GM23338 (cell line): Measurements from ENCODE around the gene IL16. TPM values are rescaled to one million over a fixed set of nuclear protein-coding genes. Genes with fewer than 3 reads are reported as not detected.

Source experiments
- ATAC-seq: fragments of 200-7000 bp; cut with Tn5 transposase; 3 replicates; pipeline ENCODE4 v1.9.1; 2020
- DNase-seq: peaks from one replicate; pipeline ENCODE4 v3.0.0-alpha.2; 2015; ENCODE audit warnings: low spot score
- H2AFZ ChIP-seq: fragments of 200-600 bp; sonication (generic); 2 replicates; pipeline ENCODE4 v1.8.0; 2016; ENCODE audit warnings: antibody characterized with exemption, mild to moderate bottlenecking, moderate library complexity
- H3F3A ChIP-seq: fragments of 200-600 bp; sonication (generic); replicated peaks from 2 replicates; pipeline ENCODE4 v1.8.0; 2017; ENCODE audit warnings: antibody characterized with exemption, mixed run types, low read depth
- H3K27ac ChIP-seq: fragments of 200-600 bp; sonication (generic); 2 replicates; pipeline ENCODE4 v1.6.1; 2016; ENCODE audit warnings: low read depth
- H3K27me3 ChIP-seq: fragments of 200-600 bp; sonication (generic); 2 replicates; pipeline ENCODE4 v1.8.0; 2016; ENCODE audit warnings: mild to moderate bottlenecking, mixed run types, moderate library complexity; ENCODE audit not compliant: insufficient read depth
- H3K36me3 ChIP-seq: fragments of 200-600 bp; sonication (generic); 2 replicates; pipeline ENCODE4 v1.8.0; 2016; ENCODE audit warnings: mild to moderate bottlenecking; ENCODE audit not compliant: insufficient read depth
- H3K4me1 ChIP-seq: fragments of 200-600 bp; sonication (generic); 2 replicates; pipeline ENCODE4 v1.8.0; 2016; ENCODE audit warnings: mild to moderate bottlenecking, moderate library complexity; ENCODE audit not compliant: insufficient read depth
- H3K4me2 ChIP-seq: fragments of 200-600 bp; sonication (generic); 2 replicates; pipeline ENCODE4 v1.7.1; 2017; ENCODE audit warnings: mixed run types
- H3K4me3 ChIP-seq: fragments of 200-600 bp; sonication (generic); 2 replicates; pipeline ENCODE4 v1.6.1; 2016; ENCODE audit warnings: mixed run types
- H3K79me2 ChIP-seq: fragments of 200-600 bp; sonication (generic); replicated peaks from 2 replicates; pipeline ENCODE4 v1.8.0; 2017; ENCODE audit warnings: mild to moderate bottlenecking; ENCODE audit not compliant: insufficient read depth
- H3K9me2 ChIP-seq: fragments of 200-600 bp; sonication (generic); 2 replicates; pipeline ENCODE4 v1.8.0; 2017; ENCODE audit not compliant: insufficient read depth
- H4K20me1 ChIP-seq: fragments of 200-600 bp; sonication (generic); replicated peaks from 2 replicates; pipeline ENCODE4 v1.8.0; 2017; ENCODE audit warnings: mild to moderate bottlenecking; ENCODE audit not compliant: insufficient read depth
- H3K27ac Mint-ChIP-seq: 2 replicates; pipeline ENCODE4 v1.8.0; 2020; ENCODE audit warnings: inconsistent platforms, mild to moderate bottlenecking, moderate library complexity, mixed read lengths
- H3K27me3 Mint-ChIP-seq: 3 replicates; pipeline ENCODE4 v1.8.0; 2022; ENCODE audit warnings: low read depth, mild to moderate bottlenecking, moderate library complexity, mixed read lengths, inconsistent platforms; ENCODE audit not compliant: insufficient read depth, poor library complexity
- H3K36me3 Mint-ChIP-seq: 3 replicates; pipeline ENCODE4 v1.8.0; 2021; ENCODE audit warnings: low read depth, mild to moderate bottlenecking, inconsistent platforms, moderate library complexity, mixed read lengths
- H3K4me1 Mint-ChIP-seq: 3 replicates; pipeline ENCODE4 v1.8.0; 2020; ENCODE audit warnings: mild to moderate bottlenecking, inconsistent platforms, mixed read lengths
- H3K4me3 Mint-ChIP-seq: 3 replicates; pipeline ENCODE4 v1.8.0; 2021; ENCODE audit warnings: moderate library complexity, mild to moderate bottlenecking, inconsistent platforms, mixed read lengths
- H3K9me3 Mint-ChIP-seq: 3 replicates; pipeline ENCODE4 v1.8.0; 2020; ENCODE audit warnings: moderate library complexity, mild to moderate bottlenecking, inconsistent platforms, mixed read lengths
- CREB1 ChIP-seq: fragments of 250-450 bp; sonication (Bioruptor Pico); IDR thresholded peaks from 2 replicates; pipeline ENCODE4 v1.5.0; 2020; ENCODE audit warnings: low read depth, mild to moderate bottlenecking, moderate library complexity
- CTCF ChIP-seq, 2 experiments: fragments of 200-600 bp in 1 of 2; sonication (generic) in 1 of 2; conservative IDR thresholded peaks; 2 replicates each; pipeline versions ENCODE4 v1.5.1 to v1.6.1; 2016 to 2017; ENCODE audit warnings: antibody characterized with exemption in 2 of 2, low read depth in 2 of 2, mild to moderate bottlenecking in 2 of 2, moderate library complexity in 1 of 2
- ETS1 ChIP-seq: IDR thresholded peaks from 2 replicates; pipeline ENCODE4 v1.6.1; 2016; ENCODE audit warnings: antibody characterized with exemption
- EZH2phosphoT487 ChIP-seq: fragments of 200-600 bp; sonication (generic); IDR thresholded peaks from one replicate; pipeline ENCODE4 v1.8.1; 2018; ENCODE audit warnings: antibody characterized with exemption; ENCODE audit not compliant: unreplicated experiment
- NANOG ChIP-seq: IDR thresholded peaks from 2 replicates; pipeline ENCODE4 v1.6.1; 2016; ENCODE audit warnings: antibody characterized with exemption, borderline replicate concordance
- STAT1 ChIP-seq: IDR thresholded peaks from one replicate; pipeline ENCODE4 v1.6.1; 2016; ENCODE audit warnings: antibody characterized with exemption; ENCODE audit not compliant: unreplicated experiment
- ZNF114 ChIP-seq: fragments of 250-450 bp; sonication (Bioruptor Pico); IDR thresholded peaks from 2 replicates; pipeline ENCODE4 v1.5.0; 2020; ENCODE audit warnings: mild to moderate bottlenecking, moderate library complexity
- ZNF331 ChIP-seq: fragments of 250-450 bp; sonication (Bioruptor Pico); IDR thresholded peaks from 2 replicates; pipeline ENCODE4 v1.5.0; 2020; ENCODE audit warnings: low read depth, mild to moderate bottlenecking, moderate library complexity
- polyA plus RNA-seq: library from polyadenylated mRNA; unstranded; fragments of >200 nt; fragmentation: Nextera tagmentation; extraction: Ambion mirVana; gene quantifications from 2 replicates; pipeline ENCODE4 v1.2.1, GENCODE V29; 2016
- total RNA-seq: library from RNA; depleted of rRNA; stranded (reverse); fragments of >200 nt; shearing (Covaris generic); gene quantifications from 2 replicates; pipeline ENCODE4 v1.2.3, GENCODE V29; 2014
- TF ChIP-seq, protein P1 (sequence below): fragments of 250-450 bp; sonication (Bioruptor Pico); IDR thresholded peaks from 2 replicates; pipeline ENCODE4 v1.5.0; 2020; ENCODE audit warnings: mild to moderate bottlenecking, moderate library complexity

IL16 gene
- total and polyA plus RNA-seq, 2 experiments from 2014 or later, result 0.29 TPM; not detected in 1

DNA sequence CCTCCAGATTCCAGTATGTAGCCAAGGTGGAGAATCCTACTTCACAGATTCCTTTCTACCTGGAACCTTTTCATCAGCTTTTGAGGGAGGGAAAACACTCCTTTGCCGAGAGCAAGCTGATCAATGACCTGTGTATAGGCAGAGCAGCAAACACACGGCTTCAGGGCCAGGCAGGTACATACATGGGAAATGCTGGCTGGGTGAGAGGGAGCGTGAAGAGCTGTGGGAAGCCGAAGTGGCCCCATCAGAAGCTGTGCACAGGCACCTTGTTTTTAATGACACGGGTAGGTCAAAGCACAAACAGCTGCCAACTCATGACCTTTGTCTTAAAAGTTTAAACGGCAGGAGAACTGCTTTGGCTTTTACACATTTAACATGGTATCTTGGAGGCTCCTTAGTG is 101.9 kb downstream of the IL16 start:
- no peak overlapping the region for H3K4me3 Mint-ChIP-seq
- Histone ChIP-seq H3K4me1 (peaks cover 7% of the 10 kb centered on the region; the same call in 1 of the 2 replicates), H2AFZ (no peak overlapping the region), H3K27me3 (no peaks in the 10 kb centered on the region), H4K20me1 (no peaks in the 10 kb centered on the region), H3K4me2 (no peak overlapping the region), H3K79me2 (no peaks in the 10 kb centered on the region), H3F3A (no peaks in the 10 kb centered on the region), H3K27ac (no peak overlapping the region), H3K4me3 (no peak overlapping the region), H3K36me3 (no peaks in the 10 kb centered on the region), H3K9me2 (no peaks in the 10 kb centered on the region)
- H3K9me3 Mint-ChIP-seq, result no peaks in the 10 kb centered on the region
- no peak for TF ChIP-seq ZNF331 (CRISPR knock-in tag)
- DNase-seq (no peak), ATAC-seq (no peak)
- H3K27me3 Mint-ChIP-seq, result peaks cover 11% of the 10 kb centered on the region
- peaks cover 41% of the 10 kb centered on the region for H3K4me1 Mint-ChIP-seq
- no peak overlapping the region for H3K27ac Mint-ChIP-seq
- no peaks in the 10 kb centered on the region for H3K36me3 Mint-ChIP-seq

- DNase-seq (no peak), ATAC-seq (no peak)
- H3F3A ChIP-seq, result no peaks in the 10 kb centered on the region
- no peaks in the 10 kb centered on the region for H3K36me3 Mint-ChIP-seq
- H3K4me3 ChIP-seq, result no peak overlapping the region
- H3K79me2 ChIP-seq, result no peaks in the 10 kb centered on the region
- H4K20me1 ChIP-seq, result no peaks in the 10 kb centered on the region
- H3K27me3 Mint-ChIP-seq, result peaks cover 14% of the 10 kb centered on the region
- H3K27me3 ChIP-seq, result no peaks in the 10 kb centered on the region
- no peak overlapping the region for H3K4me3 Mint-ChIP-seq
- TF ChIP-seq NANOG, result no peak
- TF ChIP-seq CREB1 (CRISPR knock-in tag), result no peak
- TF ChIP-seq EZH2phosphoT487, result no peak
- TF ChIP-seq ETS1, result no peak
- no peak for TF ChIP-seq STAT1
- TF ChIP-seq CTCF (conservative IDR thresholded peaks at IDR 0.05; ENCODE audit: low read depth in 2 of 2), result no peak
- TF ChIP-seq ZNF114 (CRISPR knock-in tag), result no peak
- TF ChIP-seq ZNF331 (CRISPR knock-in tag), result no peak
- TF ChIP-seq, protein P1, sequence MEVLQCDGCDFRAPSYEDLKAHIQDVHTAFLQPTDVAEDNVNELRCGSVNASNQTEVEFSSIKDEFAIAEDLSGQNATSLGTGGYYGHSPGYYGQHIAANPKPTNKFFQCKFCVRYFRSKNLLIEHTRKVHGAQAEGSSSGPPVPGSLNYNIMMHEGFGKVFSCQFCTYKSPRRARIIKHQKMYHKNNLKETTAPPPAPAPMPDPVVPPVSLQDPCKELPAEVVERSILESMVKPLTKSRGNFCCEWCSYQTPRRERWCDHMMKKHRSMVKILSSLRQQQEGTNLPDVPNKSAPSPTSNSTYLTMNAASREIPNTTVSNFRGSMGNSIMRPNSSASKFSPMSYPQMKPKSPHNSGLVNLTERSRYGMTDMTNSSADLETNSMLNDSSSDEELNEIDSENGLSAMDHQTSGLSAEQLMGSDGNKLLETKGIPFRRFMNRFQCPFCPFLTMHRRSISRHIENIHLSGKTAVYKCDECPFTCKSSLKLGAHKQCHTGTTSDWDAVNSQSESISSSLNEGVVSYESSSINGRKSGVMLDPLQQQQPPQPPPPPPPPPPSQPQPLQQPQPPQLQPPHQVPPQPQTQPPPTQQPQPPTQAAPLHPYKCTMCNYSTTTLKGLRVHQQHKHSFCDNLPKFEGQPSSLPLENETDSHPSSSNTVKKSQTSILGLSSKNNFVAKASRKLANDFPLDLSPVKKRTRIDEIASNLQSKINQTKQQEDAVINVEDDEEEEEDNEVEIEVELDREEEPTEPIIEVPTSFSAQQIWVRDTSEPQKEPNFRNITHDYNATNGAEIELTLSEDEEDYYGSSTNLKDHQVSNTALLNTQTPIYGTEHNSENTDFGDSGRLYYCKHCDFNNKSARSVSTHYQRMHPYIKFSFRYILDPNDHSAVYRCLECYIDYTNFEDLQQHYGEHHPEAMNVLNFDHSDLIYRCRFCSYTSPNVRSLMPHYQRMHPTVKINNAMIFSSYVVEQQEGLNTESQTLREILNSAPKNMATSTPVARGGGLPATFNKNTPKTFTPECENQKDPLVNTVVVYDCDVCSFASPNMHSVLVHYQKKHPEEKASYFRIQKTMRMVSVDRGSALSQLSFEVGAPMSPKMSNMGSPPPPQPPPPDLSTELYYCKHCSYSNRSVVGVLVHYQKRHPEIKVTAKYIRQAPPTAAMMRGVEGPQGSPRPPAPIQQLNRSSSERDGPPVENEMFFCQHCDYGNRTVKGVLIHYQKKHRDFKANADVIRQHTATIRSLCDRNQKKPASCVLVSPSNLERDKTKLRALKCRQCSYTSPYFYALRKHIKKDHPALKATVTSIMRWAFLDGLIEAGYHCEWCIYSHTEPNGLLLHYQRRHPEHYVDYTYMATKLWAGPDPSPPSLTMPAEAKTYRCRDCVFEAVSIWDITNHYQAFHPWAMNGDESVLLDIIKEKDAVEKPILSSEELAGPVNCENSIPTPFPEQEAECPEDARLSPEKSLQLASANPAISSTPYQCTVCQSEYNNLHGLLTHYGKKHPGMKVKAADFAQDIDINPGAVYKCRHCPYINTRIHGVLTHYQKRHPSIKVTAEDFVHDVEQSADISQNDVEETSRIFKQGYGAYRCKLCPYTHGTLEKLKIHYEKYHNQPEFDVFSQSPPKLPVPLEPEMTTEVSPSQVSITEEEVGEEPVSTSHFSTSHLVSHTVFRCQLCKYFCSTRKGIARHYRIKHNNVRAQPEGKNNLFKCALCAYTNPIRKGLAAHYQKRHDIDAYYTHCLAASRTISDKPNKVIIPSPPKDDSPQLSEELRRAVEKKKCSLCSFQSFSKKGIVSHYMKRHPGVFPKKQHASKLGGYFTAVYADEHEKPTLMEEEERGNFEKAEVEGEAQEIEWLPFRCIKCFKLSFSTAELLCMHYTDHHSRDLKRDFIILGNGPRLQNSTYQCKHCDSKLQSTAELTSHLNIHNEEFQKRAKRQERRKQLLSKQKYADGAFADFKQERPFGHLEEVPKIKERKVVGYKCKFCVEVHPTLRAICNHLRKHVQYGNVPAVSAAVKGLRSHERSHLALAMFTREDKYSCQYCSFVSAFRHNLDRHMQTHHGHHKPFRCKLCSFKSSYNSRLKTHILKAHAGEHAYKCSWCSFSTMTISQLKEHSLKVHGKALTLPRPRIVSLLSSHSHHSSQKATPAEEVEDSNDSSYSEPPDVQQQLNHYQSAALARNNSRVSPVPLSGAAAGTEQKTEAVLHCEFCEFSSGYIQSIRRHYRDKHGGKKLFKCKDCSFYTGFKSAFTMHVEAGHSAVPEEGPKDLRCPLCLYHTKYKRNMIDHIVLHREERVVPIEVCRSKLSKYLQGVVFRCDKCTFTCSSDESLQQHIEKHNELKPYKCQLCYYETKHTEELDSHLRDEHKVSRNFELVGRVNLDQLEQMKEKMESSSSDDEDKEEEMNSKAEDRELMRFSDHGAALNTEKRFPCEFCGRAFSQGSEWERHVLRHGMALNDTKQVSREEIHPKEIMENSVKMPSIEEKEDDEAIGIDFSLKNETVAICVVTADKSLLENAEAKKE (CRISPR knock-in tag), result no peak
- H3K9me3 Mint-ChIP-seq, result no peaks in the 10 kb centered on the region
- peaks cover 10% of the 10 kb centered on the region; the same call in 1 of the 2 replicates for H3K4me1 ChIP-seq
- peaks cover 41% of the 10 kb centered on the region for H3K4me1 Mint-ChIP-seq
- H3K36me3 ChIP-seq, result no peaks in the 10 kb centered on the region
- H3K27ac Mint-ChIP-seq, result no peak overlapping the region
- no peaks in the 10 kb centered on the region for H3K9me2 ChIP-seq
- H3K4me2 ChIP-seq, result no peak overlapping the region
- H3K27ac ChIP-seq, result no peak overlapping the region
- no peak overlapping the region for H2AFZ ChIP-seq
Observed at GRCh38 chr15:81299156-81299555, 102.5 kb downstream of the IL16 start.
